GM21390 (cell line): ENCODE results near the gene REXO1.

ENCODE experiments used
- ATAC-seq: cut with Tn5 transposase; IDR thresholded peaks from one replicate; pipeline ENCODE4 v1.9.1; 2021; ENCODE audit not compliant: unreplicated experiment

The REXO1 gene

DNA sequence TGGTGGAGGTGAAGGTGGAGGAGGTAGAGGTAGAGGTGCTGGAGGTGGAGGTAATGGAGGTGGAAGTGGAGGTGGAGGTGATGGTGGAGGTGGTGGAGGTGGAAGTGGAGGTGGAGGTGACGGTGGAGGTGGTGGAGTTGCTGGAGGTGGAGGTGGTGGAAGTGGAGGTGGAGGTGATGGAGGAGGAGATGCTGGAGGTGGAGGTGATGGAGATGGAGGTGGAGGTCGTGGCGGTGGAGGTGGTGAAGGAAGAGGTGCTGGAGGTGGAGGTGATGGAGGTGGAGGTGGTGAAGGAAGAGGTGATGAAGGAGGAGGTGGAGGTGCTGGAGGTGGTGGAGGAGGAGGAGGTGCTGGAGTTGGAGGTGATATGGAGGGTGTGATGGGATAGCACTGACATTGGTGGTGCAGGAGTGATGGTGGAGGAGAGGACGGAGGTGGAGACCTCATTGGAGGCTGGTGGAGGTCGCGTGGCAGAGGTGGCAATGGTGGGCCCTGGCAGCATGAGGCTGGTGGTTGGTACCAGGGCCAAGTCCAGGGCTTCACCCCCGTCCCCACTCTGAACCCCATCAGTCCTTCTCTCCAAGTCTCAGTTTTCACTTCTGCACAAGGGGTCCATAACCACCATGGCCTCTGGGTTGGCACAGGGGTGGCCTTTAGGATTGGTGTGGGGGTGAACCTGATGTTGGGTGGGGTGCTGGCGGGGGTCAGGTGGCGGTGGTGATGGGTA, 79.2 kb downstream of the REXO1 start:
- no peak for ATAC-seq

DNA sequence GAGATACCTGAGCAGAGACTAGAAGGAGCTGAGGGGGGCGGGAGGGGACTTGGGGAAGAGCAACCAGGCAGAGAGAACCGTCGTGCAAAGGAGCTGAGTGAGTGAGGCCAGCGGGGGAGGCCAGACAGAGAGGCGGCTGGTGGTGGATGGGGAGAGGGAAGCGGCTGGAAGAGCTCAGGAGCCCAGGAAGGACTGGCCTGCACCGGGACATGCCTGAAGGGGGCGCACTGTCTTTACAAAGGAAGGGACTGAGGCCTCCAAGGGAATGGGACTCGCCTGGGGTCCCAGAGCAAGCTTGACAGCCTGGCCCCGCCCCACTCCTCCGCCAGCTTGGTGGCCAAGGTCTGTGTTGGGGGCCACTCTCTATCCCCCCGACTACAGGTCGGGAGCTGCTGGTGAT, 80.0 kb downstream of the REXO1 start:
- ATAC-seq: no peak

GRCh38 chr19:1767464-1767933, 80.8 kb downstream of the REXO1 start:
- no peak for ATAC-seq

DNA sequence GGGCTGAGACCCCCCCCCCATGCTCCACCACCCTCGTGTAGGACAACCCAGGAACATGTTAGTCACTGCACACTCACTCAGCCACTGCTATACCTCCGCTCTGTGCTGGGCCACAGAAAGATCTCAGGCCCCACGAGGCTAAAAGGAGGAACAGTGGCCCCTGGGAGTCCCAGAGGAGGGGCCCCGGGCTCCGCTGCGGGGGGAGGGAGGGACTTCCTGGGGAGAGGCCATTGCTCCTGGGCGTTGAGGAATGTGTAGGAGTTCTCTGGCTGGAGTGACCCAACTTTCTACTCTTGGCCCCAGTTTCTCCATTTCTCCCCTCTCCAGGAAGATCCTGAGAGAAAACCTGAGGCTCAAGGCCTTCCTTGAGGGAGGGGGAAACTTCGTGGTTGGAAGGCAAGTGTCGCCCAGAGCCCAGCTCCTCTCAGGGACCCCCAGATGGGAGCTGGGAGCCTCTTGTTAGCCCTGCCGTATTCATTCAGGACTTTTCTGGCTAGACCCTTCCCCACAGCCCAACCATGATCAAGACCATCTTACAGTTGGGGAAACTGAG, 81.4 kb downstream of the REXO1 start:
- ATAC-seq: no peak

DNA sequence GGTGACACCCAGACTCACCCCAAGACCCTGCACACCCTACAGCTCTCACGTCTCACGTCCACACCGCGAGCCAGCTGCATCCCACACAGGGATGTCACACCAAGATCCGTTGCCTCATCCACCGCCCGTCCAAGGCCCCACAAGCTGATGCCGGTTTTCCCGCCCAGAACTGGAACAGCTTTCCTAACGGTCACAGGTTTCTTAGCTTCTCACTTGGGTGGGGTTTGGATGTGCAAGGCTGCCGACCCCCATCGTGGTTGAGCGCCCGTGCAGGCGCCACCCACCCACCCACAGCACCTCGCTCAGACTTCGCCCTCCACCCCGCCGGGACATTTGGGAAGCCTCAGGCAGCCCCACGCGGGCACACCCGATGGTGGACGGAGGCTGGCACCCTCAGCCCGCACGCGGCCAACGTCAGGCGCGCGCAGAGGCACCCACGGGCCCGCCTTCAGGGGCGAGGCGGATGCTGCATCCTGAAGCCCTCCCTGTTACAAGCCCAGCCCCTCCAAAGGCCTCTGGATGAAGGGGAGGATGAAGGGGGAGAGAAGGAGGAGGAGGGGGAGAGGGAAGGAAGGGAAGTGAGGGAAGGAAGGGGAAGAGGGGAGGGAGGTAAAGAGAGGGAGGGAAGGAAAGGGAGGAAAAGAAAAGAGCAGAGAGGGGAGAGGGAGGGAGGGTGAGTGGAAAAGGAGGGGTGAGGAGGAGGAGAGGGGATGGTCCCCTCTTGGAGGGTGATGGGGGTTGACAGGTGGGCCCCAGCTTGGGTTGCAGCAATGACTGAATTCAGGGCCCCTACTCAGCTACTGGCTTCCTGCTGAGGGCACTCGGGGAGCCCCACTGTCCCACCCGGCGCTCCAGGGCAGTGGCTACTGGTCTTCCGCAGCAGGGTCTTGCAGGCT, 82.1 kb downstream of the REXO1 start:
- ATAC-seq: no peak
